Measurements from ENCODE around the gene IGFALS.

DNA sequence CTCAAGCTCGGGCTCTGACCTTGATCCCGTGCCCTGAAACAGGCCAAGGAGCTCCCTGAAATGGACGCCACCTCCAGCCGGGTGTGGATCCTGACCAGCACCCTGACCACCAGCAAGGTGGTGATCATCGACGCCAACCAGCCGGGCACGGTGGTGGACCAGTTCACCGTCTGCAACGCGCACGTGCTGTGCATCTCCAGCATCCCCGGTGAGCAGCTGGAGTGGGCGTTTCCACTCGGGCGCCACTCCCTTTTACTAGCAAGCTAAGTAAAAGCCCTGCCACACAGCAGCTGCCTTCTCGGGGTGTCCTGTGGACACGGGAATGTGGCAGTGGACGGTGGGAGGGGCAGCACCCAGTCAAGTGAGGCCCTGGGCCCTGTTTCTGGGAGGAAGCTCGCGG, 28.5 kb downstream of the IGFALS start:
- TF ChIP-seq, protein P1, sequence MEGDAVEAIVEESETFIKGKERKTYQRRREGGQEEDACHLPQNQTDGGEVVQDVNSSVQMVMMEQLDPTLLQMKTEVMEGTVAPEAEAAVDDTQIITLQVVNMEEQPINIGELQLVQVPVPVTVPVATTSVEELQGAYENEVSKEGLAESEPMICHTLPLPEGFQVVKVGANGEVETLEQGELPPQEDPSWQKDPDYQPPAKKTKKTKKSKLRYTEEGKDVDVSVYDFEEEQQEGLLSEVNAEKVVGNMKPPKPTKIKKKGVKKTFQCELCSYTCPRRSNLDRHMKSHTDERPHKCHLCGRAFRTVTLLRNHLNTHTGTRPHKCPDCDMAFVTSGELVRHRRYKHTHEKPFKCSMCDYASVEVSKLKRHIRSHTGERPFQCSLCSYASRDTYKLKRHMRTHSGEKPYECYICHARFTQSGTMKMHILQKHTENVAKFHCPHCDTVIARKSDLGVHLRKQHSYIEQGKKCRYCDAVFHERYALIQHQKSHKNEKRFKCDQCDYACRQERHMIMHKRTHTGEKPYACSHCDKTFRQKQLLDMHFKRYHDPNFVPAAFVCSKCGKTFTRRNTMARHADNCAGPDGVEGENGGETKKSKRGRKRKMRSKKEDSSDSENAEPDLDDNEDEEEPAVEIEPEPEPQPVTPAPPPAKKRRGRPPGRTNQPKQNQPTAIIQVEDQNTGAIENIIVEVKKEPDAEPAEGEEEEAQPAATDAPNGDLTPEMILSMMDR (IDR thresholded peaks at IDR 0.05; ENCODE audit: low read depth, low read length), result no peak
- TF ChIP-seq POLR2A (IDR thresholded peaks at IDR 0.05; ENCODE audit: extremely low read depth, insufficient read length) (no peak), MYC (IDR thresholded peaks at IDR 0.05; ENCODE audit: low read depth, low read length) (no peak)

All from NB4 (cell line).